T-helper 1 cell treated with Interleukin-12 subunit alpha and Interleukin-12 subunit beta and Interleukin-4 antibody, amounts not matched to agents 30 μg/mL and 1 μg/mL, for 36 hours (primary cell): Measurements from ENCODE around the gene AMHR2.
A peak's percentile ranks its signal among the peaks of the same experiment; 100 is the strongest.
"Not testable (repeated sequence)": the region's sequence is repeated elsewhere in the genome, so short reads cannot be mapped to it uniquely, and the experiment has no call there.

Experiments
- H3K27ac Mint-ChIP-seq: one replicate; pipeline ENCODE4 v1.8.0; 2021; ENCODE audit warnings: mild to moderate bottlenecking, mixed read lengths
- H3K27me3 Mint-ChIP-seq: one replicate; pipeline ENCODE4 v1.8.0; 2021; ENCODE audit warnings: low read depth, mixed read lengths
- H3K36me3 Mint-ChIP-seq: one replicate; pipeline ENCODE4 v1.8.0; 2021; ENCODE audit warnings: low read depth, mixed read lengths
- H3K4me1 Mint-ChIP-seq: one replicate; pipeline ENCODE4 v1.8.0; 2021; ENCODE audit warnings: low read depth, mixed read lengths
- H3K4me3 Mint-ChIP-seq: one replicate; pipeline ENCODE4 v1.8.0; 2021; ENCODE audit warnings: mild to moderate bottlenecking, moderate library complexity, mixed read lengths
- H3K9me3 Mint-ChIP-seq: one replicate; pipeline ENCODE4 v1.8.0; 2021; ENCODE audit warnings: mixed read lengths

The AMHR2 gene

GRCh38 chr12:53391724-53392123 lies 31.9 kb upstream of the AMHR2 start:
- H3K4me1 Mint-ChIP-seq: peaks cover 31% of the 10 kb centered on the region
- H3K36me3 Mint-ChIP-seq: peaks cover 18% of the 10 kb centered on the region
- no peak overlapping the region for H3K27ac Mint-ChIP-seq

GRCh38 chr12:53399896-53400295 lies 23.8 kb upstream of the AMHR2 start:
- Mint-ChIP-seq H3K9me3 (no peaks in the 10 kb centered on the region), H3K4me1 (peaks cover 1% of the 10 kb centered on the region), H3K27me3 (no peaks in the 10 kb centered on the region), H3K4me3 (no peak overlapping the region), H3K27ac (no peak overlapping the region), H3K36me3 (peaks cover 10% of the 10 kb centered on the region)

More at GRCh38 chr12:53391724-53392123, 31.9 kb upstream of the AMHR2 start:
- Mint-ChIP-seq H3K4me3 (no peak overlapping the region), H3K27me3 (no peaks in the 10 kb centered on the region), H3K9me3 (no peaks in the 10 kb centered on the region)

- H3K4me3 Mint-ChIP-seq, H3K27ac Mint-ChIP-seq, H3K9me3 Mint-ChIP-seq, H3K27me3 Mint-ChIP-seq, H3K4me1 Mint-ChIP-seq: not testable (repeated sequence)
- peaks cover 13% of the 10 kb centered on the region for H3K36me3 Mint-ChIP-seq
These were observed 21.3 kb upstream of the AMHR2 start for GRCh38 chr12:53402351-53402750.

GRCh38 chr12:53402871-53403270 lies 20.8 kb upstream of the AMHR2 start:
- Mint-ChIP-seq H3K4me1 (peaks cover under 1% of the 10 kb centered on the region), H3K4me3 (no peak overlapping the region), H3K27me3 (no peaks in the 10 kb centered on the region), H3K27ac (no peak overlapping the region), H3K9me3 (no peaks in the 10 kb centered on the region), H3K36me3 (peaks cover 13% of the 10 kb centered on the region)

- peaks cover 40% of the 10 kb centered on the region for H3K36me3 Mint-ChIP-seq
These were observed 12.7 kb upstream of the AMHR2 start for GRCh38 chr12:53410951-53411350.

GRCh38 chr12:53413485-53414204 lies 10.0 kb upstream of the AMHR2 start:
- no peak overlapping the region for H3K4me3 Mint-ChIP-seq
- peaks cover 38% of the 10 kb centered on the region for H3K36me3 Mint-ChIP-seq
- H3K27ac Mint-ChIP-seq: peak overlapping the region; percentile 55
- H3K27me3 Mint-ChIP-seq: no peaks in the 10 kb centered on the region
- peaks cover 28% of the 10 kb centered on the region for H3K4me1 Mint-ChIP-seq
- H3K9me3 Mint-ChIP-seq: no peaks in the 10 kb centered on the region

More at GRCh38 chr12:53410951-53411350, 12.7 kb upstream of the AMHR2 start:
- Mint-ChIP-seq H3K9me3 (no peaks in the 10 kb centered on the region), H3K27ac (no peak overlapping the region), H3K27me3 (no peaks in the 10 kb centered on the region), H3K4me1 (peaks cover 19% of the 10 kb centered on the region), H3K4me3 (no peak overlapping the region)

GRCh38 chr12:53414756-53415417 lies 8.8 kb upstream of the AMHR2 start:
- H3K4me1 Mint-ChIP-seq: peaks cover 32% of the 10 kb centered on the region
- no peak overlapping the region for H3K27ac Mint-ChIP-seq
- no peaks in the 10 kb centered on the region for H3K27me3 Mint-ChIP-seq
- peaks cover 31% of the 10 kb centered on the region for H3K36me3 Mint-ChIP-seq
- H3K9me3 Mint-ChIP-seq: no peaks in the 10 kb centered on the region
- no peak overlapping the region for H3K4me3 Mint-ChIP-seq

GRCh38 chr12:53415752-53416389 lies 7.8 kb upstream of the AMHR2 start:
- Mint-ChIP-seq H3K4me1 (peaks cover 33% of the 10 kb centered on the region), H3K36me3 (peaks cover 24% of the 10 kb centered on the region)
- not testable (repeated sequence) for H3K9me3 Mint-ChIP-seq, H3K4me3 Mint-ChIP-seq, H3K27me3 Mint-ChIP-seq, H3K27ac Mint-ChIP-seq

GRCh38 chr12:53417291-53417816 lies 6.3 kb upstream of the AMHR2 start:
- Mint-ChIP-seq H3K36me3 (peaks cover 12% of the 10 kb centered on the region), H3K4me3 (peak overlapping the region; percentile 30), H3K27ac (peak overlapping the region; percentile 85), H3K4me1 (peaks cover 33% of the 10 kb centered on the region)
- not testable (repeated sequence) for H3K27me3 Mint-ChIP-seq, H3K9me3 Mint-ChIP-seq

- peaks cover 26% of the 10 kb centered on the region for H3K4me1 Mint-ChIP-seq
- no peak overlapping the region for H3K27ac Mint-ChIP-seq
- H3K4me3 Mint-ChIP-seq: no peak overlapping the region
- no peaks in the 10 kb centered on the region for H3K27me3 Mint-ChIP-seq
- H3K36me3 Mint-ChIP-seq: peaks cover 7% of the 10 kb centered on the region
- no peaks in the 10 kb centered on the region for H3K9me3 Mint-ChIP-seq
These were observed 5.4 kb upstream of the AMHR2 start for GRCh38 chr12:53418221-53418620.

GRCh38 chr12:53419756-53420155 lies 3.9 kb upstream of the AMHR2 start:
- peaks cover 4% of the 10 kb centered on the region for H3K36me3 Mint-ChIP-seq
- no peaks in the 10 kb centered on the region for H3K27me3 Mint-ChIP-seq
- H3K4me1 Mint-ChIP-seq: peaks cover 22% of the 10 kb centered on the region
- peak overlapping the region; percentile 61 for H3K27ac Mint-ChIP-seq
- no peaks in the 10 kb centered on the region for H3K9me3 Mint-ChIP-seq
- no peak overlapping the region for H3K4me3 Mint-ChIP-seq

GRCh38 chr12:53422247-53422646 lies 1.4 kb upstream of the AMHR2 start:
- not testable (repeated sequence) for H3K27ac Mint-ChIP-seq, H3K27me3 Mint-ChIP-seq, H3K9me3 Mint-ChIP-seq, H3K36me3 Mint-ChIP-seq, H3K4me3 Mint-ChIP-seq
- H3K4me1 Mint-ChIP-seq: peaks cover 14% of the 10 kb centered on the region

GRCh38 chr12:53424626-53425514 lies 1.2 kb downstream of the AMHR2 start:
- Mint-ChIP-seq H3K4me3 (no peak overlapping the region), H3K36me3 (no peaks in the 10 kb centered on the region), H3K4me1 (peaks cover 9% of the 10 kb centered on the region)

GRCh38 chr12:53425515-53426150 lies 2.0 kb downstream of the AMHR2 start:
- peaks cover 8% of the 10 kb centered on the region for H3K4me1 Mint-ChIP-seq
- H3K9me3 Mint-ChIP-seq: no peaks in the 10 kb centered on the region
- no peaks in the 10 kb centered on the region for H3K36me3 Mint-ChIP-seq
- peak overlapping the region; percentile 53 for H3K27ac Mint-ChIP-seq
- no peak overlapping the region for H3K4me3 Mint-ChIP-seq
- no peaks in the 10 kb centered on the region for H3K27me3 Mint-ChIP-seq

More at GRCh38 chr12:53424626-53425514, 1.2 kb downstream of the AMHR2 start:
- H3K27ac Mint-ChIP-seq: no peak overlapping the region
- H3K27me3 Mint-ChIP-seq: no peaks in the 10 kb centered on the region
- H3K9me3 Mint-ChIP-seq: no peaks in the 10 kb centered on the region
